ENCODE data around the gene HES5. TPM values are rescaled to one million over a fixed set of nuclear protein-coding genes. Genes with fewer than 3 reads are reported as not detected.

Gene HES5
- total and polyA plus RNA-seq, 10 donors: 0.36 to 0.54 (median 0.38) TPM; not detected in 5

DNA sequence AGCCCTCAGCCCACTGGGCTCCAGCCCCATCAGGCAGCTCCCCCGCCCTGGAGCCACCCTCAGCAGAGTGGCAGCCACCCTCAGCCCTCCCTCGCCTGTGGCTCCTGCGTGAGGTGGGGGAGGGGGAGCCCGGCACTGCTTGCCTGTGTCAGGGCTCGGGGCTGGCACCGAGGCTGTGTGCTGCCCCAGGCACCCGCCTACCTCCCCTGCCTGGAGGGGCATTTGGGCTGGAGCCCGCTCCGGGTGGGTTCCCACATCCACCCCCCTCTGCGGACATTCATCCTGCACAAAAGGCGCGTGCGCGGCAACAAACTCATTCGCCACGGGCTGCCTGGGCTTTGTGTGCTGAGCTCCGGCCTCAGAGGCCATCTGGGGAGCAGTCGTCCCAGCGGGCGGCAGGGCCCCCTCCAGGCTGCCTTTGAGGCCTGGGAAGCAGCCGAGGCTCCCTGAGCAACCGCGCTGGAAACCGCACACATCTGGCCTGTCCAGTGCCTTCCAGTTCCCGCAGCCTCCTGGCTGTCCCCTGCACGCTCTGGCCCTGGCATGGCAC lies 13.6 kb upstream of the HES5 start:
- intact Hi-C loops (cut with DNase I; ENCODE audit: low total_unique reads): no loop called here

GRCh38 chr1:2542246-2542915 lies 12.3 kb upstream of the HES5 start:
- Histone ChIP-seq H3K9me3 (no peaks in the 10 kb centered on the region), H3K4me3 (no peak overlapping the region), H3K27me3 (replicated peaks in 1 of 7) (peaks cover 0 to 50% (median 13%) of the 10 kb centered on the region in 7 donors), H3K36me3 (no peaks in the 10 kb centered on the region), H3K27ac (no peak overlapping the region), H3K4me1 (peaks cover 6 to 82% (median 60%) of the 10 kb centered on the region in 6 donors)
- no peak for TF ChIP-seq POLR2AphosphoS5 (IDR thresholded peaks at IDR 0.05)
- no peak for TF ChIP-seq POLR2A (IDR thresholded peaks at IDR 0.05)
- TF ChIP-seq, protein P1, sequence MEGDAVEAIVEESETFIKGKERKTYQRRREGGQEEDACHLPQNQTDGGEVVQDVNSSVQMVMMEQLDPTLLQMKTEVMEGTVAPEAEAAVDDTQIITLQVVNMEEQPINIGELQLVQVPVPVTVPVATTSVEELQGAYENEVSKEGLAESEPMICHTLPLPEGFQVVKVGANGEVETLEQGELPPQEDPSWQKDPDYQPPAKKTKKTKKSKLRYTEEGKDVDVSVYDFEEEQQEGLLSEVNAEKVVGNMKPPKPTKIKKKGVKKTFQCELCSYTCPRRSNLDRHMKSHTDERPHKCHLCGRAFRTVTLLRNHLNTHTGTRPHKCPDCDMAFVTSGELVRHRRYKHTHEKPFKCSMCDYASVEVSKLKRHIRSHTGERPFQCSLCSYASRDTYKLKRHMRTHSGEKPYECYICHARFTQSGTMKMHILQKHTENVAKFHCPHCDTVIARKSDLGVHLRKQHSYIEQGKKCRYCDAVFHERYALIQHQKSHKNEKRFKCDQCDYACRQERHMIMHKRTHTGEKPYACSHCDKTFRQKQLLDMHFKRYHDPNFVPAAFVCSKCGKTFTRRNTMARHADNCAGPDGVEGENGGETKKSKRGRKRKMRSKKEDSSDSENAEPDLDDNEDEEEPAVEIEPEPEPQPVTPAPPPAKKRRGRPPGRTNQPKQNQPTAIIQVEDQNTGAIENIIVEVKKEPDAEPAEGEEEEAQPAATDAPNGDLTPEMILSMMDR (IDR thresholded peaks at IDR 0.05 in 8 of 11, conservative IDR thresholded peaks at IDR 0.05 in 3 of 11): no peak
- 78 to 90% (median 82%) methylated on average over 10 to 11 of the region's 11 CpGs for WGBS, 5 donors
- intact Hi-C loops (cut with DNase I; ENCODE audit: low total_unique reads): no loop called here
- DNase-seq: no peak

More for the DNA sequence above, 13.6 kb upstream of the HES5 start:
- Histone ChIP-seq H3K27me3 (replicated peaks in 1 of 7) (peaks cover 0 to 46% (median 13%) of the 10 kb centered on the region in 7 donors), H3K36me3 (no peaks in the 10 kb centered on the region), H3K27ac (peak overlapping the region in 4 of 8 donors; percentile 98 to 99 (median 99)), H3K4me3 (no peak overlapping the region), H3K4me1 (peaks cover 16 to 87% (median 69%) of the 10 kb centered on the region in 6 donors), H3K9me3 (no peaks in the 10 kb centered on the region)
- DNase-seq: no peak
- 43 to 71% (median 54%) methylated on average over 1 to 26 of the region's 26 CpGs for WGBS, 5 donors
- TF ChIP-seq POLR2AphosphoS5 (IDR thresholded peaks at IDR 0.05): no peak
- TF ChIP-seq, protein P1 (IDR thresholded peaks at IDR 0.05 in 8 of 11, conservative IDR thresholded peaks at IDR 0.05 in 3 of 11): no peak

GRCh38 chr1:2541619-2542245 lies 11.7 kb upstream of the HES5 start:
- H3K36me3 ChIP-seq: no peaks in the 10 kb centered on the region
- 68 to 80% (median 75%) methylated on average over 19 to 25 of the region's 25 CpGs for WGBS, 5 donors
- no peak overlapping the region for H3K27ac ChIP-seq
- peaks cover 3 to 78% (median 56%) of the 10 kb centered on the region in 6 donors for H3K4me1 ChIP-seq
- no peaks in the 10 kb centered on the region for H3K9me3 ChIP-seq
- H3K4me3 ChIP-seq: no peak overlapping the region
- TF ChIP-seq, protein P1 (IDR thresholded peaks at IDR 0.05 in 8 of 11, conservative IDR thresholded peaks at IDR 0.05 in 3 of 11): no peak
- TF ChIP-seq POLR2AphosphoS5 (IDR thresholded peaks at IDR 0.05): peak; percentile 35 to 53 (median 51)
- intact Hi-C loops (cut with DNase I; ENCODE audit: low total_unique reads): no loop called here
- H3K27me3 ChIP-seq (replicated peaks in 1 of 7): peaks cover 0 to 54% (median 13%) of the 10 kb centered on the region in 7 donors
- DNase-seq: peak; percentile 87

Data from spleen (tissue), 11 donors.